H9 (cell line): Measurements from ENCODE around the gene MLPH. TPM values are rescaled to one million over a fixed set of nuclear protein-coding genes. Genes with fewer than 3 reads are reported as not detected.

Experiments used
- DNase-seq: peaks from one replicate; pipeline ENCODE4 v3.0.0-alpha.2; 2017
- H2AFZ ChIP-seq: one replicate; pipeline ENCODE4 v1.6.1; 2013; ENCODE audit warnings: mild to moderate bottlenecking, low read length, control low read depth, moderate library complexity
- H2AK5ac ChIP-seq: 2 replicates; pipeline ENCODE4 v1.6.1; 2013; ENCODE audit warnings: low read length, control low read depth, mixed read lengths; ENCODE audit not compliant: insufficient read length
- H2BK120ac ChIP-seq: one replicate; pipeline ENCODE4 v1.6.1; 2013; ENCODE audit warnings: low read depth, mild to moderate bottlenecking, low read length, control low read depth, inconsistent platforms; ENCODE audit not compliant: poor library complexity, severe bottlenecking
- H2BK12ac ChIP-seq: 2 replicates; pipeline ENCODE4 v1.6.1; 2013; ENCODE audit warnings: low read length, control low read depth, mixed read lengths, low read depth; ENCODE audit not compliant: insufficient read length
- H2BK15ac ChIP-seq: 2 replicates; pipeline ENCODE4 v1.6.1; 2013; ENCODE audit warnings: low read depth, low read length, control low read depth
- H2BK20ac ChIP-seq: one replicate; pipeline ENCODE4 v1.6.1; 2013; ENCODE audit warnings: low read depth, mild to moderate bottlenecking, low read length, control low read depth, inconsistent platforms; ENCODE audit not compliant: poor library complexity, severe bottlenecking
- H2BK5ac ChIP-seq: 2 replicates; pipeline ENCODE4 v1.6.1; 2013; ENCODE audit warnings: low read length, control low read depth, mixed read lengths; ENCODE audit not compliant: insufficient read length
- H3K14ac ChIP-seq: 2 replicates; pipeline ENCODE4 v1.6.1; 2013; ENCODE audit warnings: low read length, control low read depth; ENCODE audit not compliant: insufficient read depth
- H3K18ac ChIP-seq: 2 replicates; pipeline ENCODE4 v1.6.1; 2013; ENCODE audit warnings: low read depth, mild to moderate bottlenecking, mixed read lengths, low read length, control low read depth; ENCODE audit not compliant: insufficient read length
- H3K23ac ChIP-seq: 2 replicates; pipeline ENCODE4 v1.6.1; 2013; ENCODE audit warnings: low read length, control low read depth, mixed read lengths, low read depth; ENCODE audit not compliant: insufficient read length
- H3K23me2 ChIP-seq: 2 replicates; pipeline ENCODE4 v1.6.1; 2013; ENCODE audit warnings: low read depth, mild to moderate bottlenecking, mixed read lengths, low read length, control low read depth; ENCODE audit not compliant: insufficient read length, poor library complexity, severe bottlenecking
- H3K27ac ChIP-seq: 2 replicates; pipeline ENCODE4 v1.5.1; 2013; ENCODE audit warnings: low read length, control low read depth, mixed read lengths, low read depth; ENCODE audit not compliant: insufficient read length
- H3K27me3 ChIP-seq: 2 replicates; pipeline ENCODE4 v1.6.1; 2013; ENCODE audit warnings: low read length, control low read depth, inconsistent platforms; ENCODE audit not compliant: insufficient read depth
- H3K4ac ChIP-seq: 2 replicates; pipeline ENCODE4 v1.6.1; 2013; ENCODE audit warnings: low read depth, mild to moderate bottlenecking, control low read depth, inconsistent platforms, low read length, moderate library complexity
- H3K4me1 ChIP-seq: 2 replicates; pipeline ENCODE4 v1.6.1; 2013; ENCODE audit warnings: low read length, control low read depth, inconsistent platforms; ENCODE audit not compliant: insufficient read depth
- H3K4me2 ChIP-seq: 2 replicates; pipeline ENCODE4 v1.6.1; 2013; ENCODE audit warnings: low read length, control low read depth, mixed read lengths; ENCODE audit not compliant: insufficient read length, insufficient read depth
- H3K56ac ChIP-seq: 2 replicates; pipeline ENCODE4 v1.6.1; 2013; ENCODE audit warnings: low read depth, mild to moderate bottlenecking, mixed read lengths, low read length, control low read depth; ENCODE audit not compliant: insufficient read length
- H3K79me1 ChIP-seq: 2 replicates; pipeline ENCODE4 v1.6.1; 2013; ENCODE audit warnings: low read depth, mild to moderate bottlenecking, moderate library complexity, low read length, control low read depth, inconsistent platforms; ENCODE audit not compliant: insufficient read depth, poor library complexity, severe bottlenecking
- H3K79me2 ChIP-seq: 2 replicates; pipeline ENCODE4 v1.6.1; 2013; ENCODE audit warnings: low read length, control low read depth, inconsistent platforms; ENCODE audit not compliant: insufficient read depth
- H3K9ac ChIP-seq: 2 replicates; pipeline ENCODE4 v1.6.1; 2013; ENCODE audit warnings: low read length, control low read depth, mixed read lengths; ENCODE audit not compliant: insufficient read length; ENCODE audit errors: extremely low read depth
- H3K9me3 ChIP-seq: one replicate; pipeline ENCODE4 v1.6.1; 2013; ENCODE audit warnings: low read depth, low read length, inconsistent platforms; ENCODE audit not compliant: control insufficient read depth
- H3T11ph ChIP-seq: one replicate; pipeline ENCODE4 v1.6.1; 2013; ENCODE audit warnings: mild to moderate bottlenecking, low read length, control low read depth, inconsistent platforms
- H4K20me1 ChIP-seq: one replicate; pipeline ENCODE4 v1.6.1; 2013; ENCODE audit not compliant: control insufficient read depth, insufficient read length, insufficient read depth
- H4K5ac ChIP-seq: 2 replicates; pipeline ENCODE4 v1.6.1; 2013; ENCODE audit warnings: low read depth, mild to moderate bottlenecking, mixed read lengths, low read length, control low read depth; ENCODE audit not compliant: insufficient read length
- H4K8ac ChIP-seq: replicated peaks from 2 replicates; pipeline ENCODE4 v1.6.1; 2013; ENCODE audit warnings: low read length, control low read depth, mixed read lengths, low read depth; ENCODE audit not compliant: insufficient read length
- H4K91ac ChIP-seq: 2 replicates; pipeline ENCODE4 v1.6.1; 2013; ENCODE audit warnings: low read depth, mild to moderate bottlenecking, moderate library complexity, mixed read lengths, low read length, control low read depth; ENCODE audit not compliant: insufficient read length
- H3K27ac Mint-ChIP-seq, 3 experiments: 2 replicates in 2 of 3; 3 replicates in 1 of 3; pipeline ENCODE4 v1.8.0; 2020 to 2021; ENCODE audit warnings: mixed read lengths in 3 of 3, mild to moderate bottlenecking in 1 of 3, moderate library complexity in 1 of 3
- H3K27me3 Mint-ChIP-seq: 2 replicates; pipeline ENCODE4 v1.8.0; 2021; ENCODE audit warnings: low read depth, mild to moderate bottlenecking, moderate library complexity, mixed read lengths
- H3K36me3 Mint-ChIP-seq, 3 experiments: 2 replicates in 2 of 3; 3 replicates in 1 of 3; pipeline ENCODE4 v1.8.0; 2020 to 2021; ENCODE audit warnings: low read depth in 3 of 3, mixed read lengths in 3 of 3; ENCODE audit not compliant: insufficient read depth in 1 of 3
- H3K4me1 Mint-ChIP-seq, 2 experiments: 2 replicates each; pipeline ENCODE4 v1.8.0; 2020; ENCODE audit warnings: mixed read lengths in 2 of 2
- H3K4me3 Mint-ChIP-seq, 2 experiments: 2 replicates in 1 of 2; 3 replicates in 1 of 2; pipeline ENCODE4 v1.8.0; 2020 to 2021; ENCODE audit warnings: mild to moderate bottlenecking in 2 of 2, mixed read lengths in 2 of 2, moderate library complexity in 1 of 2
- H3K9me3 Mint-ChIP-seq, 2 experiments: 2 replicates in 1 of 2; 3 replicates in 1 of 2; pipeline ENCODE4 v1.8.0; 2020; ENCODE audit warnings: mild to moderate bottlenecking in 2 of 2, mixed read lengths in 2 of 2, moderate library complexity in 1 of 2
- WGBS: extraction: QIAGEN DNeasy Blood & Tissue Kit; methylation state at CpG from one replicate; pipeline ENCODE4 v1.1.7; 2013; ENCODE audit warnings: missing lambda C conversion rate, low lambda C conversion rate, mixed read lengths; ENCODE audit not compliant: insufficient read length; ENCODE audit errors: extremely low coverage; 5-methylcytosine and 5-hydroxymethylcytosine counted together
- total RNA-seq: library from RNA; stranded (reverse); gene quantifications from 2 replicates; pipeline ENCODE4 v1.2.1, GENCODE V29; 2021
- TF ChIP-seq, protein P1 (sequence below): fragments of 200-600 bp; sonication (generic); conservative IDR thresholded peaks from 3 replicates; pipeline ENCODE4 v1.8.0; 2021; ENCODE audit warnings: antibody characterized with exemption, mild to moderate bottlenecking

MLPH gene
- total RNA-seq, 1 experiment from 2014 or later = 3.4 TPM

DNA sequence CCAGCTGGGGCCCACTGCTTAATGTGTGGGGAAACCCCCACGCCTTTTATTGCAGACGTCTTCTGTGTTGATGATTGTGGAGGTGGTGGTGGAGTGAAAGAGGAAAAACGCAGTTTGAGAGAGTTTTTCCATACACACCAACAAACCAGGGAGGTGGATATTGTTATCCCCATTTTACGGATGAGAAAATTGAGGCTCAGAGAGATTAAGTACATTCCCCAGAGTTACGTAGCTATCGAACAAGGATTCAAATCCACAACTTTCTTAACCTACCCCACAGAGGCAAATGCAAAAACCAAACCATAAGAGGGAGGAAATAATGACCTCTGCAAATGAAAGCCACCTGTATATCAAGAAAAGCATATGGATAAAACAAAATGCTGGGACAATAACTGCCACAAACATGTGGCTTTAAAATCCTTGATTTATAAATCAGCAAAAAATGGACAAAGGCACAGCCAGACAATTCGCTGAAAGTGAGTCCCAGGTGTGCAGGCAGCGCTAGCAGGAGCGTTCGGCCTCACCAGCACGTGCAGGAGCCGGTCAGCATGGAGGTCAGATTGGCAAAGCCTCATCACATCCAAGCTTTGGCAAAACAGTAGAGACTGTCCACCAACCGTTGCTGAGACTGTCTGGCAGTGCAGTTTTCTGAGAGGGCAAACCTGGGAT, 116.1 kb downstream of the MLPH start:
- H3K79me2 ChIP-seq = no peaks in the 10 kb centered on the region
- Mint-ChIP-seq H3K27me3 (peaks cover 15% of the 10 kb centered on the region), H3K4me3 (no peak overlapping the region; a peak in 1 of 5 replicates), H3K9me3 (peaks cover 30 to 31% of the 10 kb centered on the region in 2 experiments), H3K4me1 (peaks cover 55 to 56% of the 10 kb centered on the region in 2 experiments), H3K27ac (peak overlapping the region; percentile 11 to 74 (median 25); a peak in 4 of 7 replicates), H3K36me3 (peaks cover 19 to 27% (median 20%) of the 10 kb centered on the region in 3 experiments)
- no peak overlapping the region for H4K8ac ChIP-seq
- H3K4me1 ChIP-seq = peaks cover 5% of the 10 kb centered on the region; the same call in 1 of the 2 replicates
- H3K9ac ChIP-seq = no peak overlapping the region
- no peak overlapping the region for H3K23ac ChIP-seq
- no peak overlapping the region for H2BK5ac ChIP-seq
- no peaks in the 10 kb centered on the region for H4K20me1 ChIP-seq
- TF ChIP-seq, protein P1, sequence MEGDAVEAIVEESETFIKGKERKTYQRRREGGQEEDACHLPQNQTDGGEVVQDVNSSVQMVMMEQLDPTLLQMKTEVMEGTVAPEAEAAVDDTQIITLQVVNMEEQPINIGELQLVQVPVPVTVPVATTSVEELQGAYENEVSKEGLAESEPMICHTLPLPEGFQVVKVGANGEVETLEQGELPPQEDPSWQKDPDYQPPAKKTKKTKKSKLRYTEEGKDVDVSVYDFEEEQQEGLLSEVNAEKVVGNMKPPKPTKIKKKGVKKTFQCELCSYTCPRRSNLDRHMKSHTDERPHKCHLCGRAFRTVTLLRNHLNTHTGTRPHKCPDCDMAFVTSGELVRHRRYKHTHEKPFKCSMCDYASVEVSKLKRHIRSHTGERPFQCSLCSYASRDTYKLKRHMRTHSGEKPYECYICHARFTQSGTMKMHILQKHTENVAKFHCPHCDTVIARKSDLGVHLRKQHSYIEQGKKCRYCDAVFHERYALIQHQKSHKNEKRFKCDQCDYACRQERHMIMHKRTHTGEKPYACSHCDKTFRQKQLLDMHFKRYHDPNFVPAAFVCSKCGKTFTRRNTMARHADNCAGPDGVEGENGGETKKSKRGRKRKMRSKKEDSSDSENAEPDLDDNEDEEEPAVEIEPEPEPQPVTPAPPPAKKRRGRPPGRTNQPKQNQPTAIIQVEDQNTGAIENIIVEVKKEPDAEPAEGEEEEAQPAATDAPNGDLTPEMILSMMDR = no peak
- H2AK5ac ChIP-seq = no peak overlapping the region
- H3K14ac ChIP-seq = peak overlapping the region; percentile 2; the same call in 1 of the 2 replicates
- no peak overlapping the region for H3K4ac ChIP-seq
- H3K9me3 ChIP-seq = peaks cover 3% of the 10 kb centered on the region
- no peaks in the 10 kb centered on the region for H3K27me3 ChIP-seq
- DNase-seq = no peak
- H3K56ac ChIP-seq = peak overlapping the region; percentile 34
- H3K79me1 ChIP-seq = no peaks in the 10 kb centered on the region
- no peak overlapping the region for H2BK12ac ChIP-seq
- no peak overlapping the region for H2AFZ ChIP-seq
- H4K5ac ChIP-seq = no peak overlapping the region
- no peak overlapping the region for H2BK15ac ChIP-seq
- no CpG with 5 or more reads among the region's 13 CpGs for WGBS
- H4K91ac ChIP-seq = no peak overlapping the region
- H3K4me2 ChIP-seq = no peak overlapping the region
- H2BK120ac ChIP-seq = no peak overlapping the region
- H2BK20ac ChIP-seq = no peak overlapping the region
- no peaks in the 10 kb centered on the region for H3K23me2 ChIP-seq
- H3T11ph ChIP-seq = no peak overlapping the region
- H3K18ac ChIP-seq = peak overlapping the region; percentile 20
- H3K27ac ChIP-seq = no peak overlapping the region
